ENCODE measurements around the gene MED8. TPM values are rescaled to one million over a fixed set of nuclear protein-coding genes. Genes with fewer than 3 reads are reported as not detected.

The MED8 gene
- total and polyA plus RNA-seq, 2 of the 13 experiments (the other 11 are each of a cell fraction or from before 2014, with no cell fraction given), result 16.9 to 77.4 TPM

- Histone ChIP-seq H3K27me3 (ENCODE audit: control insufficient read depth in 1 of 2, insufficient read depth in 2 of 2, low read length in 2 of 2) (no peaks in the 10 kb centered on the region), H3K4me1 (ENCODE audit: insufficient read depth, low read length) (no peaks in the 10 kb centered on the region), H3K9me3 (ENCODE audit: low read length) (no peaks in the 10 kb centered on the region), H3K9ac (ENCODE audit: insufficient read depth, low read depth, low read length) (no peak overlapping the region), H3K79me2 (ENCODE audit: insufficient read depth, low read length) (no peaks in the 10 kb centered on the region), H3K4me3 (replicated peaks in 1 of 3; ENCODE audit: insufficient read depth in 1 of 3, low read depth in 2 of 3, low read length in 3 of 3) (no peak overlapping the region), H3K4me2 (ENCODE audit: low read depth, low read length) (no peak overlapping the region), H4K20me1 (ENCODE audit: insufficient read depth, low read length) (no peaks in the 10 kb centered on the region), H3K27ac (ENCODE audit: extremely low read length, insufficient read depth, low read length) (no peak overlapping the region), H3K36me3 (replicated peaks in 1 of 2; ENCODE audit: control insufficient read depth in 1 of 2, insufficient read depth in 2 of 2, low read length in 2 of 2) (peaks cover 24 to 75% of the 10 kb centered on the region in 2 experiments), H2AFZ (ENCODE audit: low read length) (no peak overlapping the region)
- FAIRE-seq (no peak), DNase-seq (ENCODE audit: low spot score) (no peak), ATAC-seq (no peak)
- intact Hi-C loops (cut with micrococcal nuclease; ENCODE audit: unreplicated experiment), result no loop called here
- no TSS peak for BruUV-seq (replicated peaks)
- CTCF ChIA-PET (ENCODE audit: low intra/inter-chr PET ratio, low total read pairs), result no interaction called here
- POLR2A ChIA-PET, result no interaction called here
- 98% methylated on average over 12 of the region's 14 CpGs for WGBS (ENCODE audit: low lambda C conversion rate)
- in situ Hi-C loops (cut with HindIII; ENCODE audit: extremely low pct_ligation_motif_present, low pct_unique_long_range_greater_than_20kb), result no loop called here
- TF ChIP-seq ZSCAN22 (CRISPR knock-in tag; IDR thresholded peaks at IDR 0.05) (no peak), SPEN (CRISPR knock-in tag; IDR thresholded peaks at IDR 0.05; ENCODE audit: low read depth) (no peak), ZNF660 (CRISPR knock-in tag; IDR thresholded peaks at IDR 0.05; ENCODE audit: borderline replicate concordance, low read depth) (no peak), ZNF333 (CRISPR knock-in tag; IDR thresholded peaks at IDR 0.05; ENCODE audit: borderline replicate concordance) (no peak), ZNF816 (CRISPR knock-in tag; IDR thresholded peaks at IDR 0.05; ENCODE audit: borderline replicate concordance) (no peak), BATF2 (CRISPR knock-in tag; IDR thresholded peaks at IDR 0.05) (no peak), SNAPC2 (CRISPR knock-in tag; IDR thresholded peaks at IDR 0.05) (no peak)
Measured at GRCh38 chr1:43427524-43427923, 37.9 kb upstream of the MED8 start.

DNA sequence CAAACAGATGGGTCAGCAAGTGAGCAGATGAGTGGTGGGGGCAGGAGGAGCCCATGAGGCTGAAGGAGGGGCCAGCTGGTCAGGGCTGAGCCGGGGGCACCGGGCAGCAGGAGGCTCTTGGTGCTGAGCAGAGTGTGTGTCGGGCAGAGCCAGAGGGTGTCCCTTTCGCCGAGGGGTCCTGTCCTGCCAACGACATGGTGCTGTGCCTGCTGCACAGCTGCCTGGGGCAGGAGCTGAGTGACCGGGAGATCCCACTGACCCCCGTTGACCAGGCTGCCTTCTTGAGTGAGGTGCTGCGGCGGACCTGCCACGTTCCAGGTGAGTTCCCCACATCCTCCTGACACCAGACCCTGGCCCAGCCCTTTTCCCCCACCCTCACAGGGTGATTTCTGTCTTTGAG is 36.6 kb upstream of the MED8 start:
- H4K20me1 ChIP-seq (ENCODE audit: insufficient read depth, low read length), result no peaks in the 10 kb centered on the region
- intact Hi-C loops (cut with micrococcal nuclease; ENCODE audit: unreplicated experiment), result no loop called here
- H2AFZ ChIP-seq (ENCODE audit: low read length), result no peak overlapping the region
- H3K79me2 ChIP-seq (ENCODE audit: insufficient read depth, low read length), result no peaks in the 10 kb centered on the region
- no peaks in the 10 kb centered on the region for H3K4me1 ChIP-seq (ENCODE audit: insufficient read depth, low read length)
- WGBS (ENCODE audit: low lambda C conversion rate), result 96% methylated on average over 7 of the region's 11 CpGs
- ChIA-PET CTCF (ENCODE audit: low intra/inter-chr PET ratio, low total read pairs) (no interaction called here), POLR2A (no interaction called here)
- no peak overlapping the region for H3K4me3 ChIP-seq (replicated peaks in 1 of 3; ENCODE audit: insufficient read depth in 1 of 3, low read depth in 2 of 3, low read length in 3 of 3)
- peaks cover 23 to 75% of the 10 kb centered on the region in 2 experiments for H3K36me3 ChIP-seq (replicated peaks in 1 of 2; ENCODE audit: control insufficient read depth in 1 of 2, insufficient read depth in 2 of 2, low read length in 2 of 2)
- H3K27ac ChIP-seq (ENCODE audit: extremely low read length, insufficient read depth, low read length), result no peak overlapping the region
- no TSS peak for BruUV-seq (replicated peaks)
- no peak overlapping the region for H3K4me2 ChIP-seq (ENCODE audit: low read depth, low read length)
- ATAC-seq, result no peak
- H3K9ac ChIP-seq (ENCODE audit: insufficient read depth, low read depth, low read length), result no peak overlapping the region
- DNase-seq (ENCODE audit: low spot score), result no peak
- no peaks in the 10 kb centered on the region for H3K27me3 ChIP-seq (ENCODE audit: control insufficient read depth in 1 of 2, insufficient read depth in 2 of 2, low read length in 2 of 2)
- H3K9me3 ChIP-seq (ENCODE audit: low read length), result no peaks in the 10 kb centered on the region
- in situ Hi-C loops (cut with HindIII; ENCODE audit: extremely low pct_ligation_motif_present, low pct_unique_long_range_greater_than_20kb), result no loop called here
- no peak for FAIRE-seq
- TF ChIP-seq SALL1 (CRISPR knock-in tag; IDR thresholded peaks at IDR 0.05) (no peak), NFE2 (CRISPR knock-in tag; IDR thresholded peaks at IDR 0.05) (no peak), GATAD1 (CRISPR knock-in tag; IDR thresholded peaks at IDR 0.05) (no peak), ZNF329 (CRISPR knock-in tag; IDR thresholded peaks at IDR 0.05; ENCODE audit: low read depth) (no peak)

Data from HepG2 (cell line).